HTR-8/SVneo (cell line): ENCODE results near the gene SLC16A2.
"Not testable (repeated sequence)": the region's sequence is repeated elsewhere in the genome, so short reads cannot be mapped to it uniquely, and the experiment has no call there.

ENCODE experiments used
- DNase-seq: peaks from one replicate; pipeline ENCODE4 v3.0.0; 2011; ENCODE audit warnings: low spot score, mixed read lengths; ENCODE audit not compliant: insufficient read length
- FAIRE-seq: peaks from 2 replicates; lab custom pipeline; 2011; peaks lifted over from hg19 to GRCh38; lab: Jason Lieb, UNC

The SLC16A2 gene

DNA sequence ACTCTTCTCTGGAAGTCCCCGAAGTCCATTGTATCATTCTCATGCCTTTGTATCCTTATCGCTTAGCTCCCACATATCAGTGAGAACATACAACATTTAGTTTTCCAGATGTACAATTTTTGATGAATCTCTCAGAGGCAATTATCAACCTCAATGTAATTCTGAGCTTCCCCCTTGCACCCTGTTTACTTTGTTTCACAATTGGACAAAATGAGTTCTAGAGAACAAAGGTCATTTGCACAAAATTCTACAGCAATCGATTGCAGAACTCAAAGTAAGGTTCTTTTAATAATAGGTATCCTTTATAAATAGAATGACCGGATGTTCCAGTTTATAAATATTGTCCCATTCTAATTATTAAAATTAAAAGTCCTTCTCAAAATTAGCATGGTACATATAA, 79.3 kb downstream of the SLC16A2 start:
- FAIRE-seq (no peak), DNase-seq (no peak)

DNA sequence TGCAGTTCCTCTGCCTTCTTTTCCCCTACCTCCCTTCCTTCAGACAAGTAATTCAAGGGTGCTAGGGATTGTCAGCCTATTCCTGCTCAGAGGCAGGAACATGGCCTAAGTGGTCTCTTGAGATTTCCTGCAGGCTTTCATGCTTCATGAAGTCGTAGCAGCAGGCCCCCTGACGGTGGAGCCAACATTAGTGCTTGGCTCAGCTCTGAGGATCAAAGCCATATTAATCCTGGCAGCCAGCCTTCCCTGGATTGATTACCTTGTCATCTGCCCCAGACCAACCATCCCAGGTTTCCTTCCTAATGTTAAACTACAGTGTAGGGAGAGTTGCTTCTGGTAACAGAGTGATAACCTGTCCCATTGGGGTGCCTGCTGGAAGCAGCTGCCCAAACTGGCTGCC, 84.1 kb downstream of the SLC16A2 start:
- DNase-seq (no peak), FAIRE-seq (no peak)

DNA sequence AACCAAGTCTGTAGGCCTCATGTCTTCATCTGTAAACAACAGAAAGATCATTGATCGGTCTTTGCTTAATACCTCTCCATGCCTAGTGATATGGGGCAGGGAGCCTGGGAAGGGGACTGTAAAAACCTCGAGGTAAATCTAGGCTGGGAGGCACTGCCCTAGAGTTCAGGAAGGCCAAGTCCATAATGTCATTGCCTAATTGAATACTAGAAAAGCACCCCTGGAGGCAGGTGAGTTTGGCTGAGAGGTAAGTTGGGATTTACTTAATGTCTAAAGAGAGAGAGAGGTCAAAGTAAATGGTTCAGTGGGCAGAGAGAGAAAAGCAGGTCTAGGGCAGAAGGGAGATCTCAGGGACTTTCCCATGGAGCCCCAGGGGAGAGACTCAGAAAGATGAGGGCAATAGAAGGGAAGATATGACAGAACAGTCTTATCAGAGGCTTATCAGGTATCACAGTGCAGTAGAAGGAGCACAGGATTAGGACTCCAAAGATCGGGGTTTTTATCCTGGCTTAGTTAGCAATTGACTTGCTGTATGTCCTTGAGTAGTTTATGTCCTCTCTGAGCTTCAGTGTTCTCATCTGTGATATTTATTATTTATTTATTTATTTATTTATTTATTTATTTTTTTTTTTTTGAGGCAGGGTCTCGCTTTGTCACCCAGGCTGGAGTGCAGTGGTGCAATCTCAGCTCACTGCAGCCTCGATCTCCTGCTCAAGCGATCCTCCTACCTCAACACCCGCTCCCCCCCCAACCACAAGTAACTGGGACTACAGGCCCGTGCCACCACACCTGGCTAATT, 85.2 kb downstream of the SLC16A2 start:
- no peak for DNase-seq
- no peak for FAIRE-seq

DNA sequence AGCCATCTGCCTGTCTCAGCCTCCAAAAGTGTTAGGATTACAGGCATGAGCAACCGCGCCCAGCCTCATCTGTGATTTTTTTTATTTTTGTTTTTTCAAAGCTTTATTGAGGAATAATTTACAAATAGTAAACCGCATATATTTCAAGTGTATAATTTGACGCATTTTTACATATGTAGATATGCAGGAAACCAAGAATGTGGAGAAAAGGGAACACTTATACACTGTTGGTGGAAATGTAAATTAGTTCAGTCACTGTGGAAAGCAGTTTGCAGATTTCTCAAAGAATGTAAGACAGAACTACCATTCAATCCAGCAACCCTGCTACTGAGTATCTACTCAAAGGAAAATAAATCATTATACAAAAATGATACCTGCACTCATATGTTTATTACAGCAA, 85.9 kb downstream of the SLC16A2 start:
- FAIRE-seq = no peak
- no peak for DNase-seq

DNA sequence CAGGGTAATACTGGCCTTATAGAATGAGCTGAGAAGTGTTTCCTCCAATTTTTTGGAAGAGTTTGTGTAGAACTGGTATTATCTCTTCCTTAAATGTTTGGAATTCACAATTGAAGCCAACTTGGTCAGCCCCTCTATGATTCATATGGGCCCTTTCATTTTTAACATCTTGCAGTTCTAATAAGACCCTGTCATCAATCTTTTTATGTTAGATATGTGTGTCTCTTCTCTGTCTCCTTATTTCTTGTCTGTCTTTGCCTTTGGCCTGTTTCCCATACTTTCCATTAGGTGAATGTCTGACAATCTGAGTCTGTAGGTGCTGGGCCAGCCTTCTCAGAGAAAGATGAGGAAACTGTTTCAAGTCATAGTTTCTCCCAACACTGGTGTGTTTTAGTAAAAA, 88.7 kb downstream of the SLC16A2 start:
- no peak for DNase-seq
- FAIRE-seq = no peak

DNA sequence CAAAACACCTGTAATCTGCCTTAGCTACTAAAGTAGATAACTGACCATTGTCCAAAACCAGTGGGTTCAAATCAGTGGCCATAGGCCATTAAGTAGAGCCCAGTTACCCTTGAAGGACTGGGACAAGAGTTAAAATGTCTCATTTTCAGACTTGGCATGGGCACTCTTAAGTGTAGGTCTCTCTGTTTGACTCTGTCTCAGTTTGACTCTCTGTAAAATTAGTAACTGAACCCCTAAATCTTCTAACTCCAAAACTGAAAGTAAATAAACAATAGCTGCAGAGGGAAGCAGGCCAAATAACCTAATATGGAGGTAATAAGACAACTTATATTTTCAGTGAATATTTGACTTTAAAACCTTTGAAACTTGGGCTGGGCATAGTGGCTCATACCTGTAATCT, 89.1 kb downstream of the SLC16A2 start:
- DNase-seq (no peak), FAIRE-seq (no peak)

DNA sequence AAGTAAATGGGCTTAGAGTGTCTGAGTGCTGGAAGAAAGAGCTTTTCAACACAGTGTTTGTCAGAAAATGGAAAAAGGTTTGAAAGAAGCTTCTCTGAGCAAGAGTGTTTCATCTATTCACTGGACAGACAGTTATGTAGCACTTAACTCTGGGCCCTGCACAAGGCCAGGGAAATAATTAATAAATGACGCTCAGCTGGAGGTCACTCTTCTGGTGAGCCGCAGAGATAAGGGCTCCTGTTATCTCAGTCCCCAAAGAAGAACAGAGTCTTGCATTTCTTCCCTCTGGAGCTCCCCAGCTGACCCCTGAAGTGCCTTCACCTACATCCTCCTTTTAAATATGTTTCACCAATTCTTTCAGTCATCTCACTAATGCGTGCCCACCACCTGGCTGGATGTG, 90.4 kb downstream of the SLC16A2 start:
- no peak for FAIRE-seq
- no peak for DNase-seq

DNA sequence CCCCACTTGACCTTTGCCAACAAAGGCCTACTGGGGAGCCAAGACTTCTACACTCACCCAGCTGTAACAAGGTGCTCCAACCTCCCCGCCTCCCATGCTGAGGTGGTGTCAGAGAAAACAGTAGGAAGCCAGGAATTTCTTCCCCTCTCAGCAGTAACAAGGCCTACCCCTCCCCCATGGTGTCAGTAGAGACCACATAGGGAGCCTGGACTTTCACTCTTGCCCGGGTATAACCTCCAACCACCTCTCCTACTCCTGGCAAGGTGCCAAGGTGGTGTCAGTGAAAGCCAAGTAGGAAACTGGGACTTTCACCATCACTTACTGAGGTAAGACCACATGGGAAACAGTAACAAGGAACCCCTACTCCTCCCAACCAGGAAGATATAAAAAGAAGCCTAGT, 93.1 kb downstream of the SLC16A2 start:
- FAIRE-seq (no peak), DNase-seq (no peak)

DNA sequence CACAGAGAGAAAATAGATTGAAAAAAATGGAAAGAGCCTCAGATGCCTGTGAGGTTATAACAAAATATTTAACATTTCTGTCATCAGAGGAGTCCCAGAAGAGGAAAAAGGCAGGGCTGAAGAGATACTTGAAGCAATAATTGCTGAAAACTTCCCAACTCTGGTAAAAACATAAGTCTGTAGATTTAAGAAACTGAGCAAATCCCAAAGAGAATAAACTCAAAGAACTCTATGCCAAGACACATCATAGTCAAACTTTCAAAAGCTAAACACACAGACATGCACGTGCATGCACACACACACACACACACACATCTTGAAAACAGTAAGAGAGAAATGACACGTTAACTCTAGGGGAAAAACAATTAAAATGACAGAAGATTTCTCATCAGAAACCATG, 94.1 kb downstream of the SLC16A2 start:
- FAIRE-seq (no peak), DNase-seq (no peak)

DNA sequence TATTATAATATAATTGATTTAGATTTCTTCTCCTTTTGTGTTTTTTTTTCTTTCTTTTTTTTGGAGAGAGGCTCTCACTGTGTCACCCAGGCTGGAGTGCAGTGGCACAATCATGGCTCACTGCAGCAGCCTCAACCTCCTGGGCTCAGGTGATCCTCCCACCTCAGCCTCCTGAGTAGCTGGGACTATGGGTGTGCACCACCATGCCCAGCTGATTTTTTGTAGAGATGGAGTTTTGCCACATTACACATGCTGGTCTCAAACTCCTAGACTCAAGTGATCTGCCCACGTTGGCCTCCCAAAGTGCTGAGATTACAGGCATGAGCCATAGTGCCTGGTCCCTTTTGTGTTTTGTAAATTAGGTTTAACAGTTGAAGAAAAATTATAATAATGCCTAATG, 94.7 kb downstream of the SLC16A2 start:
- DNase-seq, FAIRE-seq: not testable (repeated sequence)

DNA sequence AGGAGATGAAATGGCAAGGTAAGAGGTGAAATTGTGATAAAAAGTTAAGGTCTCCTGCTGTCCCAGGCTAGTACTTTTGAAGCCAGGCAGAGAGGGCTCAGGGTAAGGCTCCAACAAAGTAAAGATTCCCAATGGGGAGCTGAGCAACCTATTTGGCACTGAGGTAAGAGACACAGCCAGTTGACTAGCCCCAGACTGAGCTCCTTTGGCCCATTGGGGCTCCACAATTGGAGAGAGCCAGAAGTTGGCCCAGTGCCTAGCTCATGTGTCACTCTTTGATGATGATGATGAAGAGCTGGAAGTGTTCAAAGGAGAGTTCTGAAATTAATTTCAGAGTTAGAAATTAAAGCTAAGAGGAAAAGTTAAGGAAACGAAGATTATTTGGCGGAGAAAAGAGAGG, 98.6 kb downstream of the SLC16A2 start:
- no peak for FAIRE-seq
- DNase-seq = no peak

DNA sequence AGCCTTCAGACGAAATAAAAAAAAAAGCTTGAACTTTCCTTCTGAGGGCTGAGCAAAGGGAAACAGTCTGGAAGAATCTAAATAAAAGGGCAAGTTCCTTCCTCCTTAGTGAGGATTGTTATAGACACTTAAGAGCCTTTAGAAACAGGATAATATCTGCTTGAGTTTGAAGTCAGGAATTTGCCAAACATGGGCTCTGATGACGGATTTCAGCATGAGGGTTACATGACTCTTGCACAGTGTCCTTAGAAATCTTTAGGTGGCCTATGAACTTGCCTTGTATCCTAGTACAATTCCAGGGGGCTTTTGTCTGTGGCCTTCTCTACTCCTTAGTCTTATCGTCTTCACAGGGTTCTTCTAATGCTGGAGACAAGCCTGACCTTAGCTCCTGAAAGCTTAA, 99.0 kb downstream of the SLC16A2 start:
- DNase-seq (no peak), FAIRE-seq (no peak)

DNA sequence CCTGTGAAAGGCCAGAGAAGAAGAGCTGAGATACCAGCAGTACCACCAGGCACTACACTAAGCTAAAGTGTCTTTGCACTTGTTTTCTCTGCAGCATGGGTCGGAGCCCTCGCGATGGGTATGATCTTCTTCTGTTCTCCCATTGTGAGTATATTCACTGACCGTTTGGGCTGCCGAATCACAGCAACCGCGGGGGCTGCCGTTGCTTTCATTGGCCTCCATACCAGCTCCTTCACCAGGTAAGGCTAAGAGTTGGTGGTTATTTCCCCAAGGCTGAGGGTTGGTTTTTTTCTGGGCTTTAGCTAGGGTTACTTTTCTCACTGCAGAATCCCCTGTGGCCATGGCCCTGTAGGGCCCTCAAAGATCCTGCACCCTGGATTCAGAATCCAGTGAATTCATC, 99.6 kb downstream of the SLC16A2 start:
- DNase-seq (no peak), FAIRE-seq (no peak)

DNA sequence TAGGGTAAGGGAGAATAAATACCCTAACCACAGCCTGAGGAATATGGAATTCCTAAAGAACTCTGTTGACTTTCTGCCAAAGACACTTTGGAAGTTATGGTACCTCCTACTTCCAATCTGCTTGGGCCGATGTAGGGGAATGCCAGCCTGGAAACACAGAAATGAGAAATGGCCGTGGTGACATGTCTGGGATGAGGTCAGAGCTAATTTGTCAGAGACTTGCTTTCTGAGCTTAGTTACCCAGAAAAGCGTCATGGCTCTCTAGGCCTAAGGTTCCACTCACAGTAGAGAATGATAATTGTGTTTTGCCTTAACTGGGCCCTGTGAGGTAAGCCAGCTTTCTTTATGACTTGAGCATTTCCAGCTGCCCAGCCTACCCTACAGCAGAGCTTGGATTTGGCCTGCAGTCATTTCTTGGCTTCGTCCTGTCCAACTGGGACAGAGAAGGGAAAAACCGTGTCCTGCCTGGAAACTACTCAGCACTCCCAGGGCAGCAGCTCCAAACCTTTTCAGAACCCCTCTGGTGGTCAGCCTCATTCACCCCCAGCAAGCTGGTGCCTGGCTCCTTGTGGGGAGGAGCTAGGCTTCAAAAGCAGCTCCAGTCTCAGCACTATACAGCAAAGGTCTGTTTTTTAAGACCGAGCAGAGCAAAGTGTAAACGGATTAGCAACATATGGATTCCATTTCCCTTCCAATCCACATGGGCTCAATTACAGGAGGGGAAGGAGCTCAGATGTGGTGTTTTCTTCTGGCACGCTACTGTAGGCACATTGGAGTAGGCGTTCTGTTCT, 100.9 kb downstream of the SLC16A2 start:
- DNase-seq = peak; percentile 29
- FAIRE-seq = no peak

DNA sequence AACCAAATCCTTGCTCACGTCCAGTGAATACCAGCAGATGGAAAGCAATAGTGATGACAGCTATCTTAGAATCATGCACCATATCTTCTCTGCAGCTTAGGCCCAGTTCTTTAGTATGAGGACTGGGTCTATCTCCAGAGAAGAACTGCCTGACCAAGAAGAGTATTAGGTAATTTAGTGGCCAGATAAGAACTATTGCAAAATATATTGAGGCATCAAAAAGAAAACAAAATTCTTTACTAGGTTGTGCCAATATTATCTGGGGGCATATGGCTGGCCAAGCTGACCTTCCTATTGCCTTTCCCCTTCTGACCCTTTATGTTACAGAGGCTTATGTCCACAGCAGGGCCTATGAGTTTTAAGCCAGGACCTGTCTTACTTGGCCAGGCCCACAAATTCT, 101.9 kb downstream of the SLC16A2 start:
- FAIRE-seq (no peak), DNase-seq (no peak)

DNA sequence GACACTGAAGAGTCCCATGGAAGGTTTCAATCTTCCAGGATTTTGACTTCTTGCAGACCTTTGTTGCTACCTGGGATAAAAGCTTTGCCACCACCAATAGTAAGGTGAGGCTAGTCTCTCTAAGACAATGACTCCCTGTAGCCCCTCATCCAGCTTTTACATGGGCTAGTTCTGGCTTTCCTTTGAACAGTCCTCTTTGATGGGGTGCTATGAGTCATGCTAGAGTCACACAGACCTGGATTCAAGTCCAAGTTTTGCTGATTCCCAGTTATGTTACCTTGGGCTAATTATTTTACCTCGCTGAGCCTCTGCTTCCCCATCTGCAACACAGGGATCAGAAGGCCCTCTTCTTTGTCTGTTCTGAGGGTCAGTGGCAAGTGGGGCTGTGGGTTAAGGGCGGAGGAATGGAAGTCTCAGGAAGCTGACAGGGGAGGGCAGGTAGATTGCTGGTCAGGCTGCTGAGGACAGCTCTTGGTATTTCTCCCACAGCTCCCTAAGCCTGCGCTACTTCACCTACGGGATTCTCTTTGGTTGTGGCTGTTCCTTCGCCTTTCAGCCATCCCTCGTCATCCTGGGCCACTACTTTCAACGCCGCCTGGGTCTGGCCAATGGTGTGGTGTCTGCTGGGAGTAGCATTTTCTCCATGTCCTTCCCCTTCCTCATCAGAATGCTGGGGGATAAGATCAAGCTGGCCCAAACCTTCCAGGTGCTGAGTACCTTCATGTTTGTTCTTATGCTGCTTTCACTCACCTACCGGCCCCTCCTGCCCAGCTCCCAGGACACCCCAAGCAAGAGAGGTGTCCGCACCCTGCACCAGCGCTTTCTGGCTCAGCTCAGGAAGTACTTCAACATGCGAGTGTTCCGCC, 102.8 kb downstream of the SLC16A2 start:
- no peak for FAIRE-seq
- DNase-seq = no peak

DNA sequence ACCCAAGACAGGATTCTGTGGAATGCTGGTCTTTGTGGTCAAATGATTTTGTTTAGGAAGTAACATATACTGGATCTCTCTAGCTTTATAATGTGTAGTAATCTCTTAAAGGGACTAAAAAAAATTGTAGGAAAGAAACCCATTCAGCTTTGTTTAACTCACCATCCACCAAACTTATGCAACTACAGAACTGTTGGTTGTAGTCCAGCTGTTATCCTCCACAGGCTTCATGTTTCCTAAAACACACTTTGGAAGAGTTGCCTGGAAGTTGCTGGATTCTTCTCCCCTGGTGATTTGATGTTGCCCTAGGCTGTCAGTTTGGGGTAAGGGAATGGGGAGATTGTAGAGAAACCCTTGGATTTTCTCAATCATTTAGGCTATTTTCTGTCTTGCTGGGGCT, 103.8 kb downstream of the SLC16A2 start:
- FAIRE-seq (no peak), DNase-seq (no peak)

DNA sequence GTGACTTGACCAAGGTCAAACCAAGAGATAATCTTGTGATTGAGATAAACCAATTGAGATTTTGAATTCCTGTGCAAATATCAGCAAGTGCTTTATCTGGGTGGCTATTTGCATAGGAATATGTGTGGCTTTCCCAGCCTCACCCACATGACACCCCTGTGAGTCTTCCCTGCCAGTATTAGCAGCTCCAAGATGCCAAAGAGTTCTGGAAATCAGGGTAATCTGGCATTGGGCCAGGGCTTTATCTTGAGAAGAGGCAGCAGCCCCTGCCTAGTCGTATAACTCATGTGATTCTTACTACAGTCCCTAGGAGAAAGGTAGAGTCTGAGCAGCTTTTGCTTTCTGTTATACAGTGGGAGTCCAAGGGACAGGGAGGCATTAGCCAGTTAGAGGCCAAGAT, 105.5 kb downstream of the SLC16A2 start:
- DNase-seq (no peak), FAIRE-seq (no peak)

DNA sequence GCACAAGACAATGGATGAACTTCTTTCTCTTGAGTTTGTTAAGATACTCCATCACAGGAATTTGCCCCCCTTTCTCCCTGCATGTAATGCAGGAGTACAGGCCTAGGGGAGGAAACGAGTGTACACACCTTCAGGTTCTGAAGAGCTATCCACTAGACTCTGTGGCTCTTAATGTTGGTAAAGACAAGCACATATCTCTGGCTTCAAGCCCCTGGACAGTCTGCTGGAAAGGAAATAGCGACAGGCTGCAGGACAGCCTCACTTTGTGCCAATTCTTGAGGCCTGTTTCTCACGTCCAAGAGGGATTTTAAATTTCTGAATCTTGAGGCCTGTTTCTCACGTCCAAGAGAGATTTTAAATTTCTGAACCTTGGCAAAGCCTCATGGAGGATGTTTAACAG, 106.1 kb downstream of the SLC16A2 start:
- FAIRE-seq (no peak), DNase-seq (no peak)

DNA sequence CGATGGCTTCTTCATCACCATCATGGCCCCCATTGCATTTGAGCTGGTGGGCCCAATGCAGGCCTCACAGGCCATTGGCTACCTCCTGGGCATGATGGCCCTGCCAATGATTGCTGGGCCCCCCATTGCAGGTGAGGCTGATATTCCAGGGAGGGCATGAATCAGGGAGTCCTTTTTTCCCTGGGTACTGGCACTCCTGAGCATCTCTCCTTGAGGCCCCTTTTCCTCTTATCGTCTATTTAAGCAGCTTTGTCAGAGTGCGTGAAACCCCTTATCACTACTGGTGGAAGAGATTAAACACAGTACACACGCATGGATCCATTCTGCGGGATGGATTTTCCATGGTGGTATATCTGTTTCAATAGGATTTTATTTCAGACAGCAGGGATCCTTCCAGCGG, 108.0 kb downstream of the SLC16A2 start:
- FAIRE-seq (peak; percentile 33), DNase-seq (no peak)

DNA sequence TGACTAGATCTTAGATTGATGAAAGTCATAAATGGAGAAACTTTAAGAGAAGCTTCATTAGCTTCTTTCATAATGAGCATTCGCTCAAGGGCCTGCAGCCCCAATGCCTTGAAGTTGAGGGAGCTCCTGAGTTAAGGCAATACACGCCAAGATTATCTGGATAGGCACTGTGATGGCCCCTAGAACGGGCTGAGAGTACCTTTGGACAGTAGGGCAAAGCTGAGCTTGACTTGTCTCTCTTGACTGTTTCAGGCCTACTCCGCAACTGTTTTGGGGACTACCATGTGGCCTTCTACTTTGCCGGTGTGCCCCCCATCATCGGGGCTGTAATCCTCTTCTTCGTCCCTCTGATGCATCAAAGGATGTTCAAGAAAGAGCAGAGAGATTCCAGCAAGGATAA, 109.8 kb downstream of the SLC16A2 start:
- no peak for FAIRE-seq

More for the DNA sequence above, 109.8 kb downstream of the SLC16A2 start:
- DNase-seq = no peak
